GM21528 (cell line): ENCODE measurements around the gene ZG16.
"Not testable (repeated sequence)": the region's sequence is repeated elsewhere in the genome, so short reads cannot be mapped to it uniquely, and the experiment has no call there.

Source experiments
- ATAC-seq: cut with Tn5 transposase; IDR thresholded peaks from one replicate; pipeline ENCODE4 v1.9.1; 2021; ENCODE audit warnings: mild to moderate bottlenecking, moderate library complexity; ENCODE audit not compliant: unreplicated experiment, low FRiP score

The ZG16 gene

GRCh38 chr16:29747947-29748759 is 29.9 kb upstream of the ZG16 start:
- no peak for ATAC-seq

GRCh38 chr16:29748760-29749149 is 29.3 kb upstream of the ZG16 start:
- ATAC-seq: not testable (repeated sequence)

GRCh38 chr16:29753516-29753915 is 24.5 kb upstream of the ZG16 start:
- no peak for ATAC-seq

DNA sequence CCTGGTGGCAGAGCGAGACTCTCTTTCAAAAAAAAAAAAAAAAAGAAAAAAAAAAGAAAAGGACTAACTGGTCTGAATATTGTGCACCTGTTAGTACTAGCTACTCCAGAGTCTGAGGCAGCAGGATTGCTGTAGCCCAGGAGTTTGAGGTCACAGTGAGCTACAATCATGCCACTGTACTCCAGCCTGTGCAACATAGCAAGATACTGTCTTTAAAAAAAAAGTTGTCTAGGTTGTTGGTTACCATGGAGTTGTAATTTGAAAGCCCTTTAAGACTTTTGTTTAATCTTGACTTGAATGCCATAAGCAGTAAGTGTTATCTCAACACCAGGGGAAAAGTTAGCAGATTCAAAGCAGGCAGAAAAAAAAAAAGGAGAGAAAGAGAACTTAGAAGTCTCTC is 21.4 kb upstream of the ZG16 start:
- ATAC-seq: no peak

DNA sequence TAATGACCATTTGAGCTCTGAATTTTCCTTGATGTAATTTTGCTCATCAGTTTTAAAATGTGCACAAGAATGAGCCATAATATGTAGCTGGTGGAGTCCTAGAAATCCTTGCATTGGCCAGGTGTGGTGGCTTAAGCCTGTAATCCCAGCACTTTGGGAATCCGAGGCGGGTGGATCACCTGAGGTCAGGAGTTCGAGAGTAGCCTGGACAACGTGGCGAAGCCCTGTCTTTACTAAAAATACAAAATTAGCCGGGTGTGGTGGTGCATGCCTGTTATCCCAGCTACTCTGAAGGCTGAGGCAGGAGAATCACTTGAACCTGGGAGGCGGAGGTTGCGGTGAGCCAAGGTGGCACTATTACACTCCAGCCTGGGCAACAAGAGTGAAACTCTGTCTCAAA is 21.0 kb upstream of the ZG16 start:
- ATAC-seq: not testable (repeated sequence)

DNA sequence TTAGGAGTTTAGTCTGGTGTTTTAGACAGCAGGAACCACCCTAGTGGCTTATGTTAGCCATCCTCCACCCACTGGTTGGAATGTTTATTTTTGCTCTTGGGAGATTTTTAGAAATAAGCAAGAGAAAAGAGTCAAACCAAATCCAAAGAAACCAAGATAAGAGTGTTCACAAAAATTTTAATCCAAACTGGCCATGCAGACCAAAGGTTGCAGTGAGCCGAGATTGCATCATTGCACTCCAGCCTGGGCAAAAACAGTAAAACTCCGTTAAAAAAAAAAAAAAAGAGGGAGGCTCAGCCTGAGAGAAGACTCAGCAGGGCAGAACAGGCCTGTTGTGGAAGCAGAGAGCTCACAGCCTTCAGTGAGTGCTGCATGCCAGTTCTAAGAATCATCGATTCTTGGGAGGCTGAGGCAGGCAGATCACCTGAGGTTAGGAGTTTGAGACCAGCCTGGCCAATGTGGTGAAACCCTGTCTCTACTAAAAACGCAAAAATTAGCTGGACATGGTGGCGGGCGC is 20.0 kb upstream of the ZG16 start:
- no peak for ATAC-seq

- no peak for ATAC-seq
These were observed 17.3 kb upstream of the ZG16 start for GRCh38 chr16:29760567-29761279.

DNA sequence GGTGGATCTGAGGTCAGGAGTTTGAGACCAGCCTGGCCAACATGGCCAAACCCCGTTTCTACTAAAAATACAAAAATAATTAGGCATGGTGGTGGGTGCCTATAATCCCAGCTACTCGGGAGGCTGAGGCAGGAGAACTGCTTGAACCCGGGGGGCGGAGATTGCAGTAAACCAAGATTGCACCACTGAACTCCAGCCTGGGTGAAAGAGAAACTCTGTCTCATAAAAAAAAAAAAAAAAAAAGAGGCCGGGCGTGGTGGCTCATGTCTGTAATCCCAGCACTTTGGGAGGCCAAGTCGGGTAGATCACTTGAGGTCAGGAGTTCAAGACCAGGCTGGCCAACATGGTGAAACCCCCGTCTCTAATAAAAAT is 16.8 kb upstream of the ZG16 start:
- ATAC-seq: not testable (repeated sequence)

DNA sequence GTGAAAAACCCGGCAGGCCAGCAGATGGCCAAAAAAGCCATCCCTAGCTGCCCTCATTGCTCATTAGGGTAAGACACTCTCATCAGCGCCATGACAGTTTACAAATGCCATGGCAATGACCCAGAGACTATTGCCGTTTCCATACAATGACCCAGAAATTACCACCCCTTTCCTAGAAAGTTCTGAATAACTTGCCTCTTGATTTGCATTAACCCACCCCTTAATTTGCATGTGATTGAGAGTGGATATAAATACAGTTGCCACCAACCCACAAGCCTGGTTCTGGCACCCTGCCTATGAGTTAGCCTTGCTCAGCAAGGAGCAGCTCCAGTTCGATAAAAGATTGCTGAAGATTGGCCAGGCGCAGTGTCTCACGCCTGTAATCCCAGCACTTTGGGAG is 16.2 kb upstream of the ZG16 start:
- no peak for ATAC-seq

DNA sequence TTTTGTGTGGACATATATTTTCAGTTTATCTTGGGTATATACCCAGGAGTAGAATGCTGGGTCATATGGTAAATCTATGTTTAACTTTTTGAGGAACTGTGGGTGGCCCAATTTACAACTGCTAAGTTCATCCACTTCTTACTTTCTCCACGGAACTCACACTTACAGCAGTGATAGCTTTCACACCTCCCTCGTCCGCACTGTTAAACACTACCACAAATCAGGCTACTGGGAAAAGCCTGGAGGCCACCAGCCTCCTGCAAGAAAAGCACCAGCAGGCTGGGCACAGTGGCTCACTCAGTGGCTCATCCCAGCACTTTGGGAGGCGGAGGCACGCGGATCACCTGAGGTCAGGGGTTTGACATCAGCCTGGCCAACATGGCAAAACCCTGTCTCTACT is 14.7 kb upstream of the ZG16 start:
- no peak for ATAC-seq

GRCh38 chr16:29765167-29766032 is 12.7 kb upstream of the ZG16 start:
- ATAC-seq: no peak

DNA sequence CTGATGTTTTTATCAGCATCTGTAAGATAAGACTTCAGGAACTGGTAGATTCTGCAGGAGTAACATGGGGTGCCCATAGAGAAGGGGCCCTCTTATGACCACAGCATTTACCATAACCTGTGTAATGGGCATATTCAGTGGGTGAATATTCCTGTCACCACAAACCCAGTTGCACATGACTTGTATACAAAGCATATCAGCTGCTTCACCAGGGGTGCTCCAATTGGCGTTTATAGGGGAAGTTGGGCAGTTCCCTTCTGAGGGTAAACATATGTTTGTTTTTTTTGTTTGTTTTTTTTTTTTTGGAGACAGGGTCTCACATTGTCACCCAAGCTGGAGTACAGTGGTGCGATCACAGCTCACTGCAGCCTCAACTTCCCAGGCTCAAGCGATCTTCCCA is 11.5 kb upstream of the ZG16 start:
- ATAC-seq: no peak

GRCh38 chr16:29767062-29767461 is 11.0 kb upstream of the ZG16 start:
- no peak for ATAC-seq

- ATAC-seq: no peak
These were observed 8.5 kb upstream of the ZG16 start for GRCh38 chr16:29769507-29769906.

GRCh38 chr16:29770250-29770929 is 7.7 kb upstream of the ZG16 start:
- ATAC-seq: no peak

DNA sequence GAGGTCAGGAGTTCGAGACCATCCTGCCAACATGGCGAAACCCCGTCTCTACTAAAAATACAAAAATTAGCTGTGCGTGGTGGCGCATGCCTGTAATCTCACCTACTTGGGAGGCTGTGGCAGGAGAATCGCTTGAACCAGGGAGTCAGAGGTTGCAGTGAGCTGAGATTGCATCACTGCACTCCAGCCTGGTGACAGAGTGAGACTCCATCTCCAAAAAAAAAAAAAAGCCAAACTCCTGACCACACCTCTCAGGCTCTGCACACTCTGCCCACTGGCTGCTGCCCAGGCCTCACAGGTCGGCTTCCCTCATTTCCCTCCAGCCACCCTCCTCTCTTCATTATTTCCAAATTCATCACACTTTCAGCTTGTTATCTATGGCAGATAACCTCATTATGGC is 5.7 kb upstream of the ZG16 start:
- not testable (repeated sequence) for ATAC-seq

DNA sequence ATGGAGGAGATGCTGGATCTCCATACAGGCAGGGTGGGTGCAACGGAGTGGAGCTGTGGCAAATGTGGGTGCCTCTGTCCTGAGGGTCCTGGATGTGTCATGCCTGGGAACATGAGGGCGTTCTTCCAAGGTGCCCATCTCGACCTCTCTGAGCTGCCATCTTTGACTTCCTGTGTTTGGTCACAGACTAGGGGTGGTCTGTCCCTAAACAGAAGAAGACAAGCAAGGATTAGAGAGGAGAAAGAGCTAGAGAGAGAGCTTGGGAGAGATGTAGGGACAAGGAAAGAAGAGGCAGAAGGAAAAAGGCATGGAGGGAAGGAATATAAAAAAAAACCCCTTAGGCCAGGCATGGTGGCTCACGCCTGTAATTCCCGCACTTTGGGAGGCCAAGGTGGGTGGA is 3.3 kb upstream of the ZG16 start:
- no peak for ATAC-seq

GRCh38 chr16:29775742-29776408 is 2.2 kb upstream of the ZG16 start:
- ATAC-seq: no peak

GRCh38 chr16:29779474-29779873 is 1.4 kb downstream of the ZG16 start:
- ATAC-seq: no peak
